ENCODE results near the gene SELENOV. TPM values are rescaled to one million over a fixed set of nuclear protein-coding genes. Genes with fewer than 3 reads are reported as not detected.

SELENOV gene
- total and polyA plus RNA-seq, 2 experiments from 2014 or later = 1.3 to 4.3 TPM

GRCh38 chr19:39501340-39501739 lies 13.6 kb upstream of the SELENOV start:
- DNase-seq (ENCODE audit: low read depth in 1 of 2, low spot score in 1 of 2) = no peak
- TF ChIP-seq CTCF (IDR thresholded peaks at IDR 0.05; ENCODE audit: low read depth, low read length) = no peak
- no peak overlapping the region for H3K4me3 ChIP-seq
- no peaks in the 10 kb centered on the region for H3K36me3 ChIP-seq
- H3K27ac ChIP-seq = no peak overlapping the region
- no peaks in the 10 kb centered on the region for H3K4me1 ChIP-seq (ENCODE audit: low read depth)
- peaks cover 15% of the 10 kb centered on the region for H3K27me3 ChIP-seq
- no peaks in the 10 kb centered on the region for H3K9me3 ChIP-seq (ENCODE audit: low read depth)

GRCh38 chr19:39502640-39503417 lies 12.1 kb upstream of the SELENOV start:
- H3K4me3 ChIP-seq = no peak overlapping the region
- H3K36me3 ChIP-seq = no peaks in the 10 kb centered on the region
- peak; percentile 57 for TF ChIP-seq CTCF (IDR thresholded peaks at IDR 0.05; ENCODE audit: low read depth, low read length)
- peaks cover 25% of the 10 kb centered on the region for H3K27me3 ChIP-seq
- no peaks in the 10 kb centered on the region for H3K4me1 ChIP-seq (ENCODE audit: low read depth)
- peak; percentile 82 to 85 for DNase-seq (ENCODE audit: low read depth in 1 of 2, low spot score in 1 of 2)
- no peaks in the 10 kb centered on the region for H3K9me3 ChIP-seq (ENCODE audit: low read depth)
- no peak overlapping the region for H3K27ac ChIP-seq

- Histone ChIP-seq H3K27me3 (peaks cover 15% of the 10 kb centered on the region), H3K9me3 (ENCODE audit: low read depth) (no peaks in the 10 kb centered on the region), H3K27ac (no peak overlapping the region), H3K36me3 (no peaks in the 10 kb centered on the region), H3K4me3 (no peak overlapping the region), H3K4me1 (ENCODE audit: low read depth) (no peaks in the 10 kb centered on the region)
- DNase-seq (ENCODE audit: low read depth in 1 of 2, low spot score in 1 of 2) = no peak
- no peak for TF ChIP-seq CTCF (IDR thresholded peaks at IDR 0.05; ENCODE audit: low read depth, low read length)
These were observed 8.4 kb upstream of the SELENOV start for GRCh38 chr19:39506598-39506943.

GRCh38 chr19:39506944-39507714 lies 7.8 kb upstream of the SELENOV start:
- Histone ChIP-seq H3K4me1 (ENCODE audit: low read depth) (no peaks in the 10 kb centered on the region), H3K9me3 (ENCODE audit: low read depth) (no peaks in the 10 kb centered on the region), H3K36me3 (no peaks in the 10 kb centered on the region), H3K27ac (no peak overlapping the region), H3K4me3 (peak overlapping the region; percentile 47), H3K27me3 (peaks cover 15% of the 10 kb centered on the region)
- peak; percentile 79 to 88 for DNase-seq (ENCODE audit: low read depth in 1 of 2, low spot score in 1 of 2)
- no peak for TF ChIP-seq CTCF (IDR thresholded peaks at IDR 0.05; ENCODE audit: low read depth, low read length)

- no peak for DNase-seq (ENCODE audit: low read depth in 1 of 2, low spot score in 1 of 2)
- no peaks in the 10 kb centered on the region for H3K9me3 ChIP-seq (ENCODE audit: low read depth)
- no peak for TF ChIP-seq CTCF (IDR thresholded peaks at IDR 0.05; ENCODE audit: low read depth, low read length)
- peak overlapping the region; percentile 47 for H3K4me3 ChIP-seq
- no peak overlapping the region for H3K27ac ChIP-seq
- H3K4me1 ChIP-seq (ENCODE audit: low read depth) = no peaks in the 10 kb centered on the region
- H3K36me3 ChIP-seq = no peaks in the 10 kb centered on the region
- H3K27me3 ChIP-seq = peaks cover 15% of the 10 kb centered on the region
These were observed 7.1 kb upstream of the SELENOV start for GRCh38 chr19:39507715-39508364.
